Skin epidermis (tissue), 12 donors: ENCODE measurements around the gene NCBP2L.
A peak's percentile ranks its signal among the peaks of the same experiment; 100 is the strongest.
"Not testable (repeated sequence)": the region's sequence is repeated elsewhere in the genome, so short reads cannot be mapped to it uniquely, and the experiment has no call there.

Source experiments
- H3K27ac ChIP-seq, 21 experiments: fragments of 200-600 bp; sonication (generic) in 11 of 21; one replicate each; pipeline ENCODE4 v1.5.0; 2020; ENCODE audit warnings: mild to moderate bottlenecking in 3 of 21, inconsistent platforms in 2 of 21, moderate library complexity in 2 of 21
- H3K4me3 ChIP-seq, 7 experiments: fragments of 200-600 bp; sonication (generic) in 2 of 7; one replicate each; pipeline ENCODE4 v1.5.0; 2020; ENCODE audit warnings: inconsistent platforms in 2 of 7, mild to moderate bottlenecking in 2 of 7, moderate library complexity in 1 of 7

NCBP2L gene

DNA sequence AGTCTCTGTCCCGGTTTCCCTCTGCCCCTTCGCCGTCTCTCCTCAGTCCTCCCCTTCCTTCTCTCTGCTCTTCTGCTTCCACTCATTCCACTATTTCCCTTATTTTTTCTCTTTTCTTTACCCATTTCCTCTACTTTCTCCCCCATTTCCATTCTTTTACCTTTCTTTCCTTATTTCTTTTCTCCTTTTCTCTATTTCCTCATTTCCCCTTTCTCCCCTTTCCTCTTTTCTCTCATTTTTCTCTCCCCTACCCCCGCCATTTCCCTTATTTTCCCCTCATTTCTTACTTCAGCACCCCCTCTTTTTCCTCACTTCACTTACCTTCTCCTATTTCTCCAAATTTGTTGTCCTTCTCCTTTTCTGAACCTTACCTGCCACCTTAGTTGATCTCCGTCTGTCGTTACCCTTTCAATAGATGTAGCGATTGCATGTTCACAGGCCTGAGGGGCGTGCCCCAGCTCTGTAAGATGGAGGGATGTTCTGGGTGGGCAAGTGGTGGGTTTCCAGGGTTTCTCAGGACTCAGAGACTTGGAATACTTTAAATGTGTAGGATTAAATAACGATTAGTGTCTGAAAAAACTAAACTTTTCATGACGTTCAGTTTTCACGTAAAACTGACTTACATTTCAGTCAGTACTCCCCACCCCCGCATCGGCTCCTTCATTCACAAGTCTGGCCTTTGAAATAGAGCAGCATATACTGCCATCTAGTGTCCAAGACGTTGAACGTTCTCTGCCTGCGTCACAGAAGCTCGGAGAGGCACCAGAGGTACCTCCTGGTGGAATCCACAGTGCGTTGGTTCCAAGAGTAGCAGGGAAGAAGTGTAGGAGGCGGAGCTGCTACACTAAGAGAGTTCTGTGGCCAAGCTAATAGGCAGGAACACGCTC is 641 bp upstream of the NCBP2L start:
- Histone ChIP-seq H3K4me3 (peak overlapping the region in 5 of 7 experiments; percentile 30 to 53 (median 42)), H3K27ac (peak overlapping the region in 10 of 21 experiments; percentile 3 to 81 (median 68))

- Histone ChIP-seq H3K27ac (no peak overlapping the region), H3K4me3 (no peak overlapping the region)
These were observed 3.0 kb downstream of the NCBP2L start for GRCh38 chrX:107780525-107780924.

DNA sequence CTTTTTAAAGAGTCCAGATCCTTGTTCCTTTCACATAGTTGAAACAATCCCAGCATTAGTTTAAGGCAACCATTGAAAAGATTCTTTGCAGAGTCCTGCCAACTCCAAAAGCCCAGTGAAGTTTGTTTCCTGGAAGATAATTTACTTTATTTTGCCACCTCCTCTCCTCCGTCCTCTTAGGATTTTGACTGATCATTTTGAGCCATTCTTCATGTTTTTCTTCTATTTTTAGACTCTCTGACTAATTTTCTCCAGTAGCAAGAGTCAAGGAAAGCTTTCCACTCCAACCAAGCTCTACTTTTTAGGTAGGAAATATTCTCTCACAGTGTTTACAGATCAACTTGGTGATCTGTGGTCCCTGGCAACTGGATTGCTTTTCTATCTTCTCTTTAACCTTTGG is 10.3 kb downstream of the NCBP2L start:
- no peak overlapping the region for H3K27ac ChIP-seq
- no peak overlapping the region for H3K4me3 ChIP-seq

DNA sequence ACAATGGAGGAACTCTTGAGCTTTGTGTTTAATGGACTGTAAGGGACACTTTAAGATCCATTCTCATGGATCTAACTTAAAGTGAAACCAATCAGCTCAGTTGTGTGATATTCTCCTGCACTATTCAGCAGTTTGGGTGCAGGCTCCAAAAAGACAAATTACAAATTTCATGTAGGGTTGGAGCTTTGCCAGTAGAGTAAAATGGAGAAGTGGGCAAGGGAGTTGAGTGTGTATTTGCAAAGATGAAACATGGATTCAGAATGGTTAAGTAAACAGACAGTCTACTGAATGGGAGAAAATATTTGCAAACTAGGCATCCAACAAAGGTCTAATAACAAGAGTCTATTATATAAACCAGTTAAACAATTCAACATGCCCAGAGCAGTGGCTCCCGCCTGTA is 26.9 kb downstream of the NCBP2L start:
- Histone ChIP-seq H3K27ac (no peak overlapping the region), H3K4me3 (no peak overlapping the region)

DNA sequence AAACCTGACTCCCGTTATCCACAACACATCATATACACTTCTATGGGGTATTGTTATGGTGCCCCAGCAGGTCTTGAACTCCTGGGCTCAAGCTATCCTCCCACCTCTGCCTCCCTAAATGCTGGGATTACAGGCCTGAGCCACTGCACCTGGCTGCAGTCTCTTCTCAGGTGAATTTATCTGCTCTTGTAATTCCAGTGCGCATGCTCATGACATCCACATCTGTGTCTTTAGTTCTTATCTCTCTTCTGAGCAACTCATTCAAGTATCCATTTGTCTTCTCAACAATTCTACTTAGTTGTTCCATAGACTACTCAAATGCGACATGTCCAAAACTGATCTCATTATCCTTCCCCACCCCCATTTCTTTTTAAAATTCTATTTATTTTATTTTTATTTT is 27.6 kb downstream of the NCBP2L start:
- no peak overlapping the region for H3K27ac ChIP-seq
- H3K4me3 ChIP-seq: no peak overlapping the region

DNA sequence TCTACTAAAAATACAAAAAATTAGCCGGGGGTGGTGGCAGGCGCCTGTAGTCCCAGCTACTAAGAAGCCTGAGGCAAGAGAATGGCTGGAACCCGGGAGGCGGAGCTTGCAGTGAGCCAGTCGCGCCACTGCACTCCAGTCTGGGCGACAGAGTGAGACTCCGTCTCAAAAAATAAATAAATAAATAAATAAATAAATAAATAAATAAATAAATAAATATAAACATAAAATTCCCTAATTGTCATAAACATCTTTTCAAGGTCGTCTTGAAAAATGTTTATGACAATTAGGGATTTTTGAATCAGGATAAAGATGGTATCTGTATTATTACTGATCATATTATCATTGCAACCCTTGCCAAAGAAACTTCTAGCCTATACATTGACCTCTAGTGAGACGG is 32.5 kb downstream of the NCBP2L start:
- not testable (repeated sequence) for H3K27ac ChIP-seq, H3K4me3 ChIP-seq

DNA sequence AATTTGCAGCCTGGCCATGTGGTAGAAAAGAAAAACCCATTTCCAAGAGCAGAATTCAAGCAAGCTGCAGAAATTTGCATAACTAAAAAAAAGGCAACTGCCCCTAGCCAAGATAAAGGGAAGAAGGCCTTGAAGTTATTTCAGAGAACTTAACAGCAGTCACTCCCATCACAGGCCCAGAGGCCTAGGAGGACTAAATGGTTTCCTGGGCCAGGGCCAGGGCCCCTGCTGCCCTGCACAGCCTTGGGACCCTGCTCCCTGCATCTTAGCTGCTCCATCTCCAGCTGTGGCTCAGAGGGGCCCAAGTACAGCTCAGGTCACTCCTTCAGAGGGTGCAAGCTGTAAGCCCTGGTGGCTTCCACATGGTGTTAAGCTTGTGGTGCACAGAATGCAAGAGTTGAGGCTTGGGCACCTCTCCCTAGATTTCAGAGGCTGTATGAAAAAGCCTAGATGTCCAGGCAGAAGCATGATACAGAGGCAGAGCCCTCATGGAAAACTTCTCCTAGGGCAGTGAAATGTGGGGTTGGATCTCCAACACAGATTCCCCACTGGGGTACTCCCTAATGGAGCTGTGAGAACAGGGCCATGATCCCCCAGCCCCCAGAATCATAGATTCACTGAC is 41.5 kb downstream of the NCBP2L start:
- no peak overlapping the region for H3K4me3 ChIP-seq
- H3K27ac ChIP-seq: no peak overlapping the region

GRCh38 chrX:107823042-107823441 is 45.5 kb downstream of the NCBP2L start:
- H3K27ac ChIP-seq: no peak overlapping the region
- H3K4me3 ChIP-seq: no peak overlapping the region

DNA sequence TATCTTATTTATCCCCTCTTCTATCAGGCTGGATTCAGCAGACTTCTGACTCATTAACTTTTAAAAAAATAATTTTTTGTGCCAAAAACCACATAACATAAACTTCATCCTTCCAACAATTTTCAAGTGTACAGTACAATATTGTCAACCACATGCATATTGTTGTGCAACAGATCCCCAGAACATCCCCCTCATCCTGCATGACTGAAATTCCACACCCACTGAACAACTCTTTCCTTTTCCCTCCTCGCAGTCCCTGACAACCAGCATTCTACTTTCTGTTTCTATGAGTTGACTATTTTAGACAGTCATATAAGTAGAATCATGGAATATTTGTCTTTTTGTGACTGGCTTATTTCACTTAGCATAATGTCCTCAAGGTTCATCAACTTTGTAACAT is 45.9 kb downstream of the NCBP2L start:
- Histone ChIP-seq H3K27ac (no peak overlapping the region), H3K4me3 (no peak overlapping the region)

DNA sequence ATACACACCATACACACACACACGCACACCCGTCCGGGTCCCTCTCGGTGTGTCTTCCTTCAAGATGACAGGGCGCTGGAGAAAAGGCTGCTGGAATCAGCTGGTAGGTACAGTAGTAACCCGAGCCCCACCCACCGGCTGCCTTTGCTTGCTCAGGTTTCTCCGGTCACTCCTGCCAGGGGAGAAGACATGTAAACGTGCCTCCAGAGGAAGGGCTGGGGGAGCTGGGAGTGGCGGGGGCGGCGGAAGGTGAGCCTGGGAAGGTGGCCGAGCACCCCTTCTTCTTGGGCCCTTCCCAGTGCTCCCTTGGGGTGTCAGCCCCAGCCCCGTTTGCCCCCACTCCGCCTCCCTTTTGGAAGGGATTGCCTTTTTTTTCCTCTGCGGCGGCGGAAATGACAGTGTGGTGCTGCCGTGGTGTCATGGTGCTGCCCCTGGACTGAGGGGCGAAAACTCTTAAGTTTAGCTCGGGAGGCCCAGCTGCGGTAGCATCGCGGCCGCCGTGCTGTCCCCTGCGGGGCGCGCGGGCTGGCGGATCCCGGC is 48.2 kb downstream of the NCBP2L start, which contains the start of gene MID2:
TSS of gene MID2 (plus strand) at position 169 of the 540 bp plus-strand sequence. CDS start 561 bp downstream, outside the sequence.
- peak within 1 kb of the TSS; percentile 56 to 93 (median 80) for H3K27ac ChIP-seq
- peak within 1 kb of the TSS; percentile 37 to 59 (median 50) for H3K4me3 ChIP-seq

GRCh38 chrX:107826238-107827029 is 48.9 kb downstream of the NCBP2L start:
- Histone ChIP-seq H3K27ac (peak overlapping the region; percentile 56 to 93 (median 80)), H3K4me3 (peak overlapping the region; percentile 37 to 59 (median 50))

DNA sequence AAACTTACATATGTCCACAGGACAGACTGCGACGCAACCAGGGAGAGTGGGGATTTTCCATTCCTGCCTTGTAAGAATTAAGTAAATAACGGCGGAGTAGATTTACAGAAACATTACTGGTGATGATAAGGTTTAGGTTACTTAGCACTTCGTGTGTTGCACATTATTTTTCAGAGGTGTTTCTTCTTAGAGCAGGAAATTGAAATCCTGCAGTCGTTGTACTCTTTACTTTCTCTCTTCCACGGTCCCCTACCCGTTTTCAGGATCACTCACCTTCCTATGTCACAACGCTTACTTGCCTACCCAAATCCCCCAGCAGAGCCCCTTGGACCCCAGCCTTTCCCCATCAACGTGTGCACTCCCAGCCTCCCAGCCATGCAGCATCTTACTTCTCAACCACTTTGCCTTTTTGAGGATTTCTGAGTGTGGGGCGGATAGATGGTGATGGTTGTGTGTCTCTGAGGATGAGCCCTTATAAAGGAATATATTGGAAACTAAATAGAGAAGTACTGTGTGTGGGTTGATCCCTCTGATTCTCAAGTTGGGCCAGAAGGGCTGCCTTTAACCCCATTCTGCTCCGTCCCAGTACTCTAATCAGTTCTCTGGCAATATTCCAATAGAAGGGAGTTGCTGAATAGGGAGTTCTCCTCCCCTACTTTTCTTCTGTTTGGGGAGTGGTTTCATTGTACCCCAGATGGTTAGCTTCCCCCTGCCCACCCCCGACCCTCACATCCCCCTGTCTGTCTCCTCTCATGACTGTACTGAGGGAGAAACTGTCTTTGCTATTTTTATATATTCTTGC is 49.7 kb downstream of the NCBP2L start:
- peak overlapping the region in 20 of 21 experiments; percentile 56 to 93 (median 81) for H3K27ac ChIP-seq
- H3K4me3 ChIP-seq: peak overlapping the region; percentile 37 to 59 (median 50)

- H3K4me3 ChIP-seq: no peak overlapping the region
- peak overlapping the region in 1 of 21 experiments; percentile 85 for H3K27ac ChIP-seq
These were observed 50.3 kb downstream of the NCBP2L start for GRCh38 chrX:107827852-107828251.

- Histone ChIP-seq H3K27ac (no peak overlapping the region), H3K4me3 (no peak overlapping the region)
These were observed 52.3 kb downstream of the NCBP2L start for GRCh38 chrX:107829878-107830277.

GRCh38 chrX:107831071-107831730 is 53.7 kb downstream of the NCBP2L start:
- no peak overlapping the region for H3K27ac ChIP-seq

GRCh38 chrX:107834275-107835201 is 57.0 kb downstream of the NCBP2L start:
- H3K4me3 ChIP-seq: no peak overlapping the region
- H3K27ac ChIP-seq: no peak overlapping the region

More at GRCh38 chrX:107831071-107831730, 53.7 kb downstream of the NCBP2L start:
- H3K4me3 ChIP-seq: no peak overlapping the region

- Histone ChIP-seq H3K4me3 (no peak overlapping the region), H3K27ac (no peak overlapping the region)
These were observed 59.4 kb downstream of the NCBP2L start for GRCh38 chrX:107836958-107837357.
